HepG2 (cell line): Measurements from ENCODE around the gene C16orf89. TPM values are rescaled to one million over a fixed set of nuclear protein-coding genes. Genes with fewer than 3 reads are reported as not detected.

ENCODE experiments used
- CCAR2 ChIP-seq: fragments of 200-400 bp; formaldehyde crosslinking; optimal IDR thresholded peaks from 2 replicates; pipeline ENCODE3; 2018; ENCODE audit warnings: low read depth, mild to moderate bottlenecking, low read length, moderate library complexity
- ETV5 ChIP-seq: IDR thresholded peaks from 2 replicates; pipeline ENCODE4 v1.6.1; 2018; ENCODE audit warnings: missing biosample characterization, missing genetic modification reagents, inconsistent platforms, borderline replicate concordance
- FOXA1 ChIP-seq, 2 experiments: fragments of 450-650 bp in 1 of 2; sonication (generic) in 1 of 2; formaldehyde crosslinking in 1 of 2; IDR thresholded peaks; 2 replicates each; pipeline versions ENCODE4 v1.4.0 to v1.6.1; 2016 to 2020; ENCODE audit warnings: missing genetic modification reagents in 1 of 2
- GATAD2A ChIP-seq: IDR thresholded peaks from 2 replicates; pipeline ENCODE4 v1.6.1; 2016
- HMGXB3 ChIP-seq: sonication (generic); formaldehyde crosslinking; IDR thresholded peaks from 2 replicates; pipeline ENCODE4 v1.4.0; 2020; ENCODE audit warnings: missing genetic modification reagents, borderline replicate concordance
- SETDB1 ChIP-seq: sonication (generic); formaldehyde crosslinking; IDR thresholded peaks from 2 replicates; pipeline ENCODE4 v1.5.1; 2020; ENCODE audit warnings: missing genetic modification reagents, mild to moderate bottlenecking, borderline replicate concordance
- STAT6 ChIP-seq: sonication (generic); formaldehyde crosslinking; IDR thresholded peaks from 2 replicates; pipeline ENCODE4 v1.4.0; 2020; ENCODE audit warnings: missing genetic modification reagents, mild to moderate bottlenecking, borderline replicate concordance
- TRAFD1 ChIP-seq: sonication (generic); formaldehyde crosslinking; IDR thresholded peaks from 2 replicates; pipeline ENCODE4 v1.5.1; 2020; ENCODE audit warnings: missing genetic modification reagents, mild to moderate bottlenecking, borderline replicate concordance
- ZBTB44 ChIP-seq: sonication (generic); formaldehyde crosslinking; IDR thresholded peaks from 2 replicates; pipeline ENCODE4 v1.4.0; 2020; ENCODE audit warnings: missing genetic modification reagents
- ZNF331 ChIP-seq: sonication (generic); formaldehyde crosslinking; IDR thresholded peaks from 2 replicates; pipeline ENCODE4 v1.4.0; 2020; ENCODE audit warnings: missing genetic modification reagents
- ZNF501 ChIP-seq: sonication (generic); formaldehyde crosslinking; IDR thresholded peaks from 2 replicates; pipeline ENCODE4 v1.5.1; 2020; ENCODE audit warnings: mild to moderate bottlenecking, moderate library complexity, missing genetic modification reagents
- ZNF550 ChIP-seq: sonication (generic); formaldehyde crosslinking; IDR thresholded peaks from 2 replicates; pipeline ENCODE4 v1.4.0; 2020; ENCODE audit warnings: mild to moderate bottlenecking, missing genetic modification reagents, borderline replicate concordance
- ZNF710 ChIP-seq: sonication (generic); formaldehyde crosslinking; IDR thresholded peaks from 2 replicates; pipeline ENCODE4 v1.5.0; 2020; ENCODE audit warnings: mild to moderate bottlenecking, missing genetic modification reagents, borderline replicate concordance
- ZNF891 ChIP-seq: sonication (generic); formaldehyde crosslinking; IDR thresholded peaks from 2 replicates; pipeline ENCODE4 v1.5.0; 2020; ENCODE audit warnings: mild to moderate bottlenecking, missing genetic modification reagents
- polyA plus RNA-seq, 8 experiments: library from polyadenylated mRNA; depleted of rRNA in 3 of 8; stranded (reverse) in 7 of 8; unstranded in 1 of 8; fragments of >200 nt; fragmentation: Illumina TruSeq in 4 of 8; extraction: Trizol in 4 of 8; gene quantifications; 2 replicates each; pipeline versions ENCODE4 v1.2.1 to v1.2.3, GENCODE V29; 2011 to 2016; ENCODE audit warnings: low read depth in 4 of 8, missing spikeins in 1 of 8, mixed read lengths in 1 of 8; ENCODE audit not compliant: insufficient read depth in 1 of 8
- total RNA-seq, 5 experiments: library from RNA; depleted of rRNA; stranded (reverse); fragments of >200 nt; fragmentation: Illumina TruSeq; extraction: Trizol; gene quantifications; 2 replicates each; pipeline ENCODE4 v1.2.3, GENCODE V29; 2016; ENCODE audit warnings: low read depth in 1 of 5

C16orf89 gene
- total and polyA plus RNA-seq, 2 of the 13 experiments (the other 11 are each of a cell fraction or from before 2014, with no cell fraction given), result 1.9 to 3.4 TPM

GRCh38 chr16:5071681-5072333 is 6.1 kb upstream of the C16orf89 start, which contains the start of gene ALG1 (continued):
- peak; percentile 74; the same call in 1 of the 2 replicates for TF ChIP-seq HMGXB3 (CRISPR knock-in tag)
- TF ChIP-seq TRAFD1, result no peak
- no peak for TF ChIP-seq SETDB1 (CRISPR knock-in tag)
- TF ChIP-seq STAT6 (CRISPR knock-in tag), result peak; percentile 93; the same call in 1 of the 2 replicates
- TF ChIP-seq ZNF331 (CRISPR knock-in tag), result peak; percentile 96
- peak; percentile 70; the same call in 1 of the 2 replicates for TF ChIP-seq ETV5 (CRISPR knock-in tag)
- TF ChIP-seq ZNF501 (CRISPR knock-in tag), result peak; percentile 93
- TF ChIP-seq ZNF710, result peak; percentile 89; the same call in 1 of the 2 replicates
- TF ChIP-seq ZNF550, result peak; percentile 92; the same call in 1 of the 2 replicates
- no peak for TF ChIP-seq FOXA1 (IDR thresholded peaks at IDR 0.05)
- TF ChIP-seq FOXA1 (CRISPR knock-in tag; IDR thresholded peaks at IDR 0.05), result peak; percentile 46; the same call in 1 of the 2 replicates
- TF ChIP-seq ZBTB44, result peak; percentile 95
- TF ChIP-seq GATAD2A (CRISPR knock-in tag), result peak; percentile 68; the same call in 1 of the 2 replicates
- TF ChIP-seq CCAR2, result no peak
- TF ChIP-seq ZNF891 (CRISPR knock-in tag), result peak; percentile 99
